Coronary artery (tissue), 2 donors: ENCODE data around the gene VPS50.

Experiments used
- DNase-seq: peaks from one replicate; pipeline ENCODE4 v3.0.0-alpha.2; 2017; ENCODE audit warnings: low spot score
- H3K27ac ChIP-seq, 2 donors: fragments of 200-600 bp; sonication (generic); one replicate each; pipeline ENCODE4 v1.5.1; 2016 to 2019
- H3K4me3 ChIP-seq: fragments of 200-600 bp; sonication (generic); 2 replicates; pipeline ENCODE4 v1.5.1; 2016; ENCODE audit warnings: mild to moderate bottlenecking, moderate library complexity
- CTCF ChIP-seq: fragments of 200-600 bp; sonication (generic); IDR thresholded peaks from one replicate; pipeline ENCODE4 v1.5.1; 2019; ENCODE audit warnings: antibody characterized with exemption

Gene VPS50

GRCh38 chr7:93258661-93259060, 26.5 kb downstream of the VPS50 start:
- Histone ChIP-seq H3K27ac (no peak overlapping the region), H3K4me3 (no peak overlapping the region)
- no peak for TF ChIP-seq CTCF
- no peak for DNase-seq

GRCh38 chr7:93262535-93262934, 30.4 kb downstream of the VPS50 start:
- no peak overlapping the region for H3K4me3 ChIP-seq

GRCh38 chr7:93265220-93265619, 33.1 kb downstream of the VPS50 start:
- H3K27ac ChIP-seq, result no peak overlapping the region
- H3K4me3 ChIP-seq, result no peak overlapping the region
- no peak for TF ChIP-seq CTCF
- no peak for DNase-seq

More at GRCh38 chr7:93262535-93262934, 30.4 kb downstream of the VPS50 start:
- no peak for TF ChIP-seq CTCF
- no peak for DNase-seq
- no peak overlapping the region for H3K27ac ChIP-seq

- no peak for DNase-seq
- H3K27ac ChIP-seq, result no peak overlapping the region
- no peak overlapping the region for H3K4me3 ChIP-seq
- no peak for TF ChIP-seq CTCF
These were observed 47.4 kb downstream of the VPS50 start for GRCh38 chr7:93279541-93279940.

GRCh38 chr7:93284908-93285307, 52.7 kb downstream of the VPS50 start:
- H3K27ac ChIP-seq, result no peak overlapping the region
- no peak for TF ChIP-seq CTCF
- no peak for DNase-seq
- no peak overlapping the region for H3K4me3 ChIP-seq

- H3K4me3 ChIP-seq, result no peak overlapping the region
- TF ChIP-seq CTCF, result no peak
- H3K27ac ChIP-seq, result no peak overlapping the region
- DNase-seq, result no peak
These were observed 61.1 kb downstream of the VPS50 start for GRCh38 chr7:93293229-93293628.

GRCh38 chr7:93298206-93298605, 66.0 kb downstream of the VPS50 start:
- no peak for TF ChIP-seq CTCF
- Histone ChIP-seq H3K4me3 (no peak overlapping the region), H3K27ac (no peak overlapping the region)
- no peak for DNase-seq
